Prostate gland (tissue), 2 donors: Measurements from ENCODE around the gene PP2D1. TPM values are rescaled to one million over a fixed set of nuclear protein-coding genes. Genes with fewer than 3 reads are reported as not detected.

Experiments used
- DNase-seq: peaks from one replicate; pipeline ENCODE4 v3.0.0-alpha.2; 2019; ENCODE audit warnings: low spot score
- H3K27ac ChIP-seq, 2 donors: fragments of 200-600 bp; sonication (generic); 2 replicates each; pipeline ENCODE4 v1.5.1; 2017 to 2019
- H3K27me3 ChIP-seq: fragments of 200-600 bp; sonication (generic); replicated peaks from 2 replicates; pipeline ENCODE4 v1.5.1; 2019; ENCODE audit not compliant: insufficient read depth
- H3K36me3 ChIP-seq, 2 donors: fragments of 200-600 bp; sonication (generic); 1 replicate in 1 of 2; 2 replicates in 1 of 2; pipeline versions ENCODE4 v1.5.1 to v1.8.1; 2017 to 2019
- H3K4me1 ChIP-seq: fragments of 200-600 bp; sonication (generic); replicated peaks from 2 replicates; pipeline ENCODE4 v1.5.1; 2019
- H3K4me3 ChIP-seq, 2 donors: fragments of 200-600 bp; sonication (generic); 2 replicates each; pipeline ENCODE4 v1.5.1; 2017 to 2019
- H3K9me3 ChIP-seq: fragments of 200-600 bp; sonication (generic); 2 replicates; pipeline ENCODE4 v1.5.1; 2017
- POLR2A ChIP-seq: fragments of 450-650 bp; IDR thresholded peaks from one replicate; pipeline ENCODE4 v1.6.1; 2016; ENCODE audit warnings: antibody characterized with exemption, mild to moderate bottlenecking
- POLR2AphosphoS5 ChIP-seq: sonication (generic); formaldehyde crosslinking; IDR thresholded peaks from one replicate; pipeline ENCODE4 v1.6.1; 2017; ENCODE audit warnings: antibody characterized with exemption
- WGBS: methylation state at CpG from one replicate; pipeline ENCODE4 v1.1.5; 2018; 5-methylcytosine and 5-hydroxymethylcytosine counted together
- intact Hi-C: fragments of 100-400 bp; cut with DNase I; formaldehyde crosslinking; loops from one replicate; pipeline ENCODE4 v1.14.2; 2022
- total RNA-seq, 2 donors: library from RNA; depleted of rRNA; stranded (reverse); fragments of >200 nt; gene quantifications; one replicate each; pipeline ENCODE4 v1.1.0, GENCODE V29; 2016
- TF ChIP-seq, protein P1 (sequence below), 4 experiments: fragments of 200-600 bp in 2 of 4; fragments of 450-650 bp in 2 of 4; sonication (generic) in 2 of 4; IDR thresholded peaks; 1 replicate in 3 of 4; 2 replicates in 1 of 4; pipeline ENCODE4 v1.5.1; 2016 to 2019; ENCODE audit warnings: antibody characterized with exemption in 4 of 4, mild to moderate bottlenecking in 2 of 4, moderate library complexity in 2 of 4

The PP2D1 gene
- total RNA-seq, 2 donors from 2014 or later = 0.97 TPM; not detected in 1

DNA sequence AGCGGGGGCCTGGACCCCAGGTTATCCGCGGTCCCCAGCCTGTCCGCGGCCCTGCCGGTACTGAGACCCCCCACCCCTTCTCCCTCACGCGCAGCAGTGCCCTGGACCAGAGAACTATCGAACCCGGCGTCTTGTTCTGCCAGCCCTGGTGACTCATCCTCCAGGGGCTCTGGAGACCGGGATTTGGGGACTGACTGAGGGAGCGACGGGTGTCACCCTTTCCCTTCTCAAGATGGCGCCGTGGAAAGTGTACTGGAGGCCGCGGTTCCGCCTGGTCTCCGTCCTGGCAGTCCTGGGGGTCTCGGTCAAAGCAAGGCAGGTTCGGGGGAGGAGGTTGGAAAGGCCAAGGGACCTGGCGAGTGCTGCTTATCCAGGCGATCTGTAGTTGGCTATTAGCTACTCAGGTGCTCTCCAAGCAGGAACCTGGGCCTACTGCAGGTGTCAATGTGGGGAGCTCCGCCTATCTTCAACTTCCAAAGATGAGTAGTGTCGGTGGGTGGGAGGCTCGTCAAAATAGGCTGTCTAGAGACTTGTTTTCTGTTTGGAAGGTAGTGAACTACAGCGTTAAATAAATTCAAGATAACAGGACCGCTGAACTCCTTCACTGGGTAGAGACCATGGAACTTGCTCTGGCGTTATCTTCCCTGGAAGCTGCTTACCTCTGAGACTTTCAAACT is 64.4 kb downstream of the PP2D1 start:
- no peaks in the 10 kb centered on the region for H3K27me3 ChIP-seq
- WGBS = under 1% methylated on average over 30 of the region's 30 CpGs
- H3K9me3 ChIP-seq = no peaks in the 10 kb centered on the region
- peak; percentile 46 for DNase-seq
- peaks cover 3% of the 10 kb centered on the region for H3K4me1 ChIP-seq
- peak overlapping the region; percentile 95 to 99 for H3K27ac ChIP-seq
- TF ChIP-seq POLR2A = no peak
- TF ChIP-seq POLR2AphosphoS5 = no peak
- TF ChIP-seq, protein P1, sequence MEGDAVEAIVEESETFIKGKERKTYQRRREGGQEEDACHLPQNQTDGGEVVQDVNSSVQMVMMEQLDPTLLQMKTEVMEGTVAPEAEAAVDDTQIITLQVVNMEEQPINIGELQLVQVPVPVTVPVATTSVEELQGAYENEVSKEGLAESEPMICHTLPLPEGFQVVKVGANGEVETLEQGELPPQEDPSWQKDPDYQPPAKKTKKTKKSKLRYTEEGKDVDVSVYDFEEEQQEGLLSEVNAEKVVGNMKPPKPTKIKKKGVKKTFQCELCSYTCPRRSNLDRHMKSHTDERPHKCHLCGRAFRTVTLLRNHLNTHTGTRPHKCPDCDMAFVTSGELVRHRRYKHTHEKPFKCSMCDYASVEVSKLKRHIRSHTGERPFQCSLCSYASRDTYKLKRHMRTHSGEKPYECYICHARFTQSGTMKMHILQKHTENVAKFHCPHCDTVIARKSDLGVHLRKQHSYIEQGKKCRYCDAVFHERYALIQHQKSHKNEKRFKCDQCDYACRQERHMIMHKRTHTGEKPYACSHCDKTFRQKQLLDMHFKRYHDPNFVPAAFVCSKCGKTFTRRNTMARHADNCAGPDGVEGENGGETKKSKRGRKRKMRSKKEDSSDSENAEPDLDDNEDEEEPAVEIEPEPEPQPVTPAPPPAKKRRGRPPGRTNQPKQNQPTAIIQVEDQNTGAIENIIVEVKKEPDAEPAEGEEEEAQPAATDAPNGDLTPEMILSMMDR (IDR thresholded peaks at IDR 0.05) = peak in 1 of 4 experiments; percentile 17
- no peaks in the 10 kb centered on the region for H3K36me3 ChIP-seq
- intact Hi-C loops = loop anchor here (2.0 to 5.0 kb wide), 3 partner anchors 90 to 239 kb away; partner anchors contain the start of gene SGO1
- peak overlapping the region; percentile 82 to 93 for H3K4me3 ChIP-seq

DNA sequence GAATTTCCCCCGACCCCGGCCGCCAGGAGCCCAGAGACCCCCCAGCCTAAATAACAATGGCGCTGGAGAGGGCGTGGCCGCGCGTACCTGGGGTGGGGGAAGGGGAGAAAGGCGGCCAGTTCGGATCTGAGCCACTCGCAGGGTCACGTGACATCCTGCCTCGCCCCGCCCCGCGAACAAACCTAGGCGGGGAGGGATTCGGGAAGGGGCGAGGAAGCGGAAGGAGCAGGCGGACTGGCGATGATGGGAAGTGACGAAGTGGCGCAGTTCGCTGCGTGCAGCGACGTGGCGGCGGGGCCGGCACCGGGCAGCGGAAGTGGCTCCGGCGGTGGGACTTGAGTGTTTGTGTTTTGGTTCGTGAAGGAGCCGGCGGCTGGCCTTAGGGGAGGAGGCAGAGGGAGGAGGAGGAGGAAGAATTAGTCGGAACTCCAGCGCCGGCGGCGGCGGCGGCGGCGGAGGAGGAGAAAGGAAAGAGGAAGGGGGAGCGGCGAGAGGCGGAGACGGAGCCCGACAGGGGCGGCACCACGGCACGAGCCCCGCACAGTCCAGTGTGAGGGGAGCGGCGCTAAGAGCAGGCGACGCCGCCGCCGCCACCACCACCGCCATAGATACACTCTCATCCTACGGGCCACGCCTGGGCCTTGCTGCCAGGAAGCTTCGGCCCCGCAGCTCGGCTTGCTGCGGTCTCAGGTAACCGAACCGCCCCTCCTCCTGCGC is 65.1 kb downstream of the PP2D1 start, which contains the start of gene RAB5A:
Gene RAB5A, plus strand, starts transcription at position 266 of the 717 bp plus-strand sequence. CDS start 3,802 bp downstream, outside the sequence.
- H3K36me3 ChIP-seq = no peaks in the 10 kb centered on the region
- DNase-seq = peak; percentile 98
- no peaks in the 10 kb centered on the region for H3K27me3 ChIP-seq
- H3K4me3 ChIP-seq = peak within 1 kb of the TSS; percentile 82 to 93
- WGBS = under 1% methylated on average over 73 of the region's 73 CpGs
- intact Hi-C loops = loop anchor here (2.0 to 5.0 kb wide), 3 partner anchors 90 to 240 kb away; partner anchors contain the start of gene SGO1
- H3K27ac ChIP-seq = peak within 1 kb of the TSS; percentile 95 to 99
- no peaks in the 10 kb centered on the region for H3K9me3 ChIP-seq
- no peaks in the 10 kb centered on the region for H3K4me1 ChIP-seq
- TF ChIP-seq POLR2AphosphoS5 (peak; percentile 98), POLR2A (peak; percentile 82)
- TF ChIP-seq, protein P1 (IDR thresholded peaks at IDR 0.05) = peak in 2 of 4 experiments; percentile 12 to 29

DNA sequence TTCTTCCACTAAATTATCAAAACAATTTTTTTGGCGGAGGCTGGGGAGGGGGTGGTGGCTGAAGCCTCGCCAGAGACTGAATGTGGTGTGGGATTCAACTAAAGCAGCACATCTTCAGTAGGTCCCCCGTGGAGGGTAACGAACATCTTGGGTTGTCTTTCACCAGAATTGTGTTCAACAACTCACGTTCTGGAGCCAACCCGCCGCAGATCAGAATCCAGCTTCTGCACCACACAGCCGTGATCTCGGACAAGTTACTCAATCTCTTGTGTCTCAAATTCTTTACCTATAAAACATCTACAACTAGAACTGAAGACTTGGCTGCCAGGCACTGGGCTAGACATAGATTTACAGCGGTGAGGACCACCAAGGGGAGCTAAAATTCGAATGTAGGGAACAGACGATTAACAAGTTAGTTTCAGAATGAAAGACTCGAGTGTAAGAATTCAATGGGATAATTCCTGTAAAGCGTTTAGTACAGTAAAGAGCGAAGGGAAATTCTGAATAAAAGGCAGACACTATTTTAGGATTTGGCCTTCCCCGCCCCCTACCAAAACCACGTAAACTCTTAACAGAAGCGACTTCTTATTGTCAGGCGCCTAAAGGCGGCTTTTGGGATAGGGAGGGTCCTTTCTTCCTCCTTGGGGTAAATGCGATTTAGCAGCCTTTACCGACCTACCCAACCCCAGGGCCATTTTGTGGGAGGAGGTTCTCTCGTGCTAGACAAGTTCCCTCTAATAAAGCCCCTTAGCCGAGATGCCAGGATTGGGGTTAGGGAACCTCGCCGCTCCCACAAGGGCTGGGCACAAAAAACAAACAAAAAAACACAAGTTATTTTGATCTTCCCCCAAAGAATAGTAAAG is 65.9 kb downstream of the PP2D1 start:
- Histone ChIP-seq H3K9me3 (no peaks in the 10 kb centered on the region), H3K4me3 (peak overlapping the region; percentile 82 to 93), H3K36me3 (no peaks in the 10 kb centered on the region), H3K27me3 (no peaks in the 10 kb centered on the region), H3K4me1 (no peaks in the 10 kb centered on the region), H3K27ac (peak overlapping the region; percentile 95 to 99)
- no peak for TF ChIP-seq POLR2AphosphoS5
- TF ChIP-seq, protein P1 (IDR thresholded peaks at IDR 0.05) = no peak
- TF ChIP-seq POLR2A = no peak
- DNase-seq = no peak
- intact Hi-C loops = loop anchor here (2.0 to 5.0 kb wide), 3 partner anchors 91 to 241 kb away; partner anchors contain the start of gene SGO1
- 41% methylated on average over 26 of the region's 26 CpGs for WGBS

DNA sequence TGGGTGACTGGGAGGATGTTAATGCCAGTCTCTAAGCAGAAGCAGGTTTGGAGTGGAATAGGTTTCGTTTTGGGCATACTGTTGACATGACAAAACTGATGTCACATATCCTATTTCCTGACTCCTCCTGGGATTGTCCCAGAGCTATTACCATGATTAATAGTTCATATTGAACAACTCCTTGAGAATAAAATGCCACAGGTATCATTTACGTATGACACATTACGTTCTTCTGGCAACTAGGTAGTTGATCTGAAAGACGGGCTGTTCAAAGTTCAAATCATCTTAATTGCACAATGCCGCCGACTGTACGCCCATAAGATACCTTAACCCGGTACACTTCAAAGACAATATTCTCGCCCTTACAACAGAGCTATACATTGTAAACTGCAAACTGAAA is 66.5 kb downstream of the PP2D1 start:
- Histone ChIP-seq H3K4me3 (no peak overlapping the region), H3K9me3 (no peaks in the 10 kb centered on the region), H3K4me1 (no peaks in the 10 kb centered on the region), H3K27ac (no peak overlapping the region), H3K27me3 (no peaks in the 10 kb centered on the region), H3K36me3 (no peaks in the 10 kb centered on the region)
- no peak for DNase-seq
- 98% methylated on average over 9 of the region's 9 CpGs for WGBS
- intact Hi-C loops = loop anchor here (5.0 kb wide), 2 partner anchors 92 to 197 kb away; no protein-coding TSS in a partner anchor
- TF ChIP-seq POLR2A = no peak
